HG02678 (cell line): ENCODE measurements around the gene FADS6.

Source experiments
- ATAC-seq: cut with Tn5 transposase; IDR thresholded peaks from one replicate; pipeline ENCODE4 v1.9.1; 2021; ENCODE audit warnings: mild to moderate bottlenecking, moderate library complexity; ENCODE audit not compliant: unreplicated experiment

The FADS6 gene

DNA sequence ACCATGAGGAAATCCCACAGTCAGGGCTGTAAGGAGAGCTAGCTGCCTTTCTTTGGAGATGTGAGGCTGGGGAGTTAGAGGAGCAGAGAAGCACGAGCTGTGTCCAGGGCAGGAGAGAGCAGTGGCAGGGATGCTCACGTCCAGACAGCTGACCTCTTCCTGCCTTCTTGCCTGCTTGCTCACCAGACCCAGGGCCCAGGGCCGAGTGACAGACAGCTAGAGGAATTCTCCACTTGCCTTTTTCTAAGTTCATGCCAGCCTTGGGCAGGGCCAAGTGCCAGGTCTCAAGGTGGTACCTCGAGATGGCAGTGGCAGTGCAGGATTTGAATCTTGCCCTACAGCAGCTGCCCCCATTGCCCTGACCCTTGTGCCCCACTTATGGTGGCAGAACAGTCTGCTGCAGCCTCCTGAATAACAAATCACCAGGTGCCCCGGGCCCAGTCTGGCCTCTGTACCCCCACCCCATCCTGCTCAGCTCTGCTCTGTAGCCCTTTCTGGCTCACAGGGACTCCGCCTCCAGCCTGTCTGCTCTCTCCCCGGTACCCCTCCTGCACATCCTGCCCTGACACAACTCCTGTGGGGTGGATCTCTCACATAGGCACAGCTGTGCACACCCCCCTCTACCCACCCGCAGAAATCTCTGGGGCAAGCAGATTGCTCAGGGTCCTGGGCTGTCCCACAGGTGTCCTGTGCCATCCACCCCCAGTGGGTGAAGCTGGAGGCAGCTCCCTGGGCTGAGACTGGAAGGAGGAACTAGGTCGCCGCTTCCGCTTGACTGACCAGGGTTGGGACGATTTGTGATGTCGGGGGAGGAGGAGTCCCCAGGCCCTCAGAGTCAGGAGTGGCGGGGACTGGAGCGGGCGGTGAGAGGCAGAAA lies 59.7 kb downstream of the FADS6 start:
- ATAC-seq: no peak

DNA sequence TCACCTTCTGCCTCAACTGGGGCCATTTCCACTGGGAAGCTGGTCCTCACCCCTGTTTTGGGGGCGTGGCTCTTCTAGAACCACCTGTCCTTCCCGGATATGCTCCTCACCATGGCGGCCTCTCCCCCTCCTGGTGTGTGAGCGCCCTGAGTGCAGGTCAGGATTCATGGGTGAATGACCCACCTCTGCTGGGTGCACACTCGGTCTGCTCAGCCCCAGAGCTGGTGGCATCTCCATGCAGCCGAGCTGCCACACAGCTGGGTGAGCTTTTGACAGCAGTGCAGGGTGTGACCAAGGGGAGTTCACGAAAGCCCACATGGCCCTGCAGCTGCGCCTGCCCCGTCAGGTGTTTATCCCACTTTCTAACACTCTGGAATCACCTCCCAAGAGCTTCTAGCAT lies 61.0 kb downstream of the FADS6 start:
- ATAC-seq: no peak

DNA sequence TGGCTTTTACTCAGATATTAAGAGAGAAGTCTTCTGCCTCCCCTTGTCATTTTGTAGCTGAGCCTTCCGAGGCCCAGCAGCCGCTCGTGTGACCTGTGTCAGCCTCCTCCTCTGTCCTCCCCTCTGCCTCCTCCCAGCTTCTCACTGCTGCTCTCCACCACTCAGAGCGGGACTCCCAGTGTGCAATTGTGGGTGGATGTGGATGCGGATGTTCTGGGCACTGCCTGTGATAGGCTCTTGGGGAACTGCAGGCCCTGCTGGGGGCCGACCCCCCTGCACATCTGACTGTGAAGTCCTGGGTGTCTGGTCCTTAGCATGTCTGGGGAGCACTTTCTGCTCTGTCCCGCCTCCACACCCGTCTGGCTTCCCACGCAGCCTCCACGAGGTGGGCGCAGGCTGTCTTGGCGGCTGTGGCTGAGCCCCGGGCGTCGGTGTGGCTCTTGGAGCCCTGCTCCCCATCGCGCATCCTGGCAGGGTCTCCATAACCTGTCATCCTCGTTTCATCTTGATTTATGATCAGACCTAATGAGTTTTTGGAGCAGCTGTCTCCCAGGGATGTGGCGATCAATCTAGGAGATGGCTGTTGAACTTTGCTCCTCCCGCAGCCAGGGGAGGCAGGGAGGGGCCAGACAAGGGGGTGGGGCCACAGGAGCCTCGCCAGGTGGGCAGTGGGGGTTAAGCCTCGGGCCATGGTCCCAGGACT lies 61.8 kb downstream of the FADS6 start:
- no peak for ATAC-seq

DNA sequence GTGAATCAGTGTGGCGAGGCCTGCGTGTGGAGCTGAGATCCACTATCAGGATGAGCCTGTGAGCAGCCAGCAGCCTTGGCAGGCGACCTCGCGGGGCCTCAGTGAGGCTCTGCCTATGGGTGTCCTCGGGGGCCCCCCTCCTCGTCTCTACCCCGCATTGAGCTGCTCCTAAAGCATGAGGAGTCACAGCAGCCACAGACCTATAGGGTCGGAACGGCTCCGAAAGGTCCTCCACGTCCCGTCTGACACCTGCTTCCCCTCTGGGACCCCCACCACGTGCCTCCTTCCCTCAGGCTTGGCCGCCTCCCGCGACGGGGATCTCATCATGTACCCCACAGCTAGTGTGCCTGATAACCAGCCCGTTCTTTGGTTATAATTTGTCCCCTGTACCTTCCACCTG lies 62.6 kb downstream of the FADS6 start:
- no peak for ATAC-seq

DNA sequence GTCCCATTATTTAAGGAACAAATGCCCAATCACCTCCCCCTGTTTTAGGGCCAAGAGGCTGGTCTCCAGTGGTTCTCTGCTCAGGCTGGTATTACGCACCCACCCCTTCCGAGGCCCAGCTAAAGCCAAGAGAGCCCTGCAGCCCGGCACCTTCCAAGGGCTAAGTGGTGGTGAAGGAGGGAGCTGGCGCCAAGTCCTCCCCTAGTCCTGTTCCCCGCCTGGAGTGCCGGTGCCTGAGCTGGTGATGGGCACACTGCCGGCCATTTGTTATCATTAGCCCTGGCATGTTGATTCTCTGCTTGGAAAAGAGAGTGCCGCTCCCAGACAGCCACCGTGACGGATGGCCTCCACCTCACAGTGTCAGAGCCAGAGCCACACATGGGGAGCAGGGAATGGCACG lies 65.6 kb downstream of the FADS6 start:
- no peak for ATAC-seq
